NCI-H2196 (cell line): ENCODE measurements around the gene MAP3K1.
"Not testable (repeated sequence)": the region's sequence is repeated elsewhere in the genome, so short reads cannot be mapped to it uniquely, and the experiment has no call there.

Experiments used
- DNase-seq: peaks from one replicate; lab custom pipeline; 2025; ENCODE audit not compliant: unreplicated experiment; lab: John Stamatoyannopoulos, UW

Gene MAP3K1

GRCh38 chr5:56815658-56816545, 553 bp downstream of the MAP3K1 start:
- DNase-seq, result no peak

- DNase-seq, result no peak
These were observed 1.3 kb downstream of the MAP3K1 start for GRCh38 chr5:56816546-56817081.

- no peak for DNase-seq
These were observed 2.1 kb downstream of the MAP3K1 start for GRCh38 chr5:56817263-56818014.

- DNase-seq, result no peak
These were observed 3.2 kb downstream of the MAP3K1 start for GRCh38 chr5:56818450-56819037.

GRCh38 chr5:56819060-56819881, 3.9 kb downstream of the MAP3K1 start:
- no peak for DNase-seq

- DNase-seq, result not testable (repeated sequence)
These were observed 6.5 kb downstream of the MAP3K1 start for GRCh38 chr5:56821868-56822267.

- DNase-seq, result no peak
These were observed 7.6 kb downstream of the MAP3K1 start for GRCh38 chr5:56822981-56823380.

GRCh38 chr5:56824019-56824418, 8.7 kb downstream of the MAP3K1 start:
- DNase-seq, result no peak

GRCh38 chr5:56825222-56825824, 10.0 kb downstream of the MAP3K1 start:
- no peak for DNase-seq

GRCh38 chr5:56827049-56827448, 11.7 kb downstream of the MAP3K1 start:
- no peak for DNase-seq

GRCh38 chr5:56827924-56828323, 12.6 kb downstream of the MAP3K1 start:
- DNase-seq, result no peak

GRCh38 chr5:56829137-56829908, 14.0 kb downstream of the MAP3K1 start:
- DNase-seq, result no peak

- DNase-seq, result no peak
These were observed 16.4 kb downstream of the MAP3K1 start for GRCh38 chr5:56831773-56832172.

- DNase-seq, result no peak
These were observed 18.0 kb downstream of the MAP3K1 start for GRCh38 chr5:56833325-56833724.

GRCh38 chr5:56837381-56837780, 22.0 kb downstream of the MAP3K1 start:
- no peak for DNase-seq

GRCh38 chr5:56837956-56838355, 22.6 kb downstream of the MAP3K1 start:
- no peak for DNase-seq

- peak; percentile 17 for DNase-seq
These were observed 23.2 kb downstream of the MAP3K1 start for GRCh38 chr5:56838409-56839039.

- DNase-seq, result no peak
These were observed 23.7 kb downstream of the MAP3K1 start for GRCh38 chr5:56839062-56839461.

- DNase-seq, result no peak
These were observed 25.2 kb downstream of the MAP3K1 start for GRCh38 chr5:56840597-56840996.
